Body of pancreas (tissue), 4 donors: ENCODE results near the gene TRIM71. TPM values are rescaled to one million over a fixed set of nuclear protein-coding genes. Genes with fewer than 3 reads are reported as not detected.
"Not testable (repeated sequence)": the region's sequence is repeated elsewhere in the genome, so short reads cannot be mapped to it uniquely, and the experiment has no call there.

Experiments used
- ATAC-seq: fragments of 150-250 bp; one replicate; pipeline ENCODE4 v1.9.1; 2016
- DNase-seq, 4 donors: peaks; one replicate each; pipeline ENCODE4 v3.0.0-alpha.2; 2019
- H3K27ac ChIP-seq, 4 donors: fragments of 200-600 bp; sonication (generic); 1 replicate in 3 of 4; 2 replicates in 1 of 4; pipeline versions ENCODE4 v1.5.1 to v1.6.1; 2016 to 2019; ENCODE audit warnings: mild to moderate bottlenecking in 1 of 4, mixed read lengths in 1 of 4, moderate library complexity in 1 of 4
- H3K27me3 ChIP-seq, 2 donors: fragments of 200-600 bp; sonication (generic); one replicate each; pipeline ENCODE4 v1.6.0; 2016; ENCODE audit warnings: mild to moderate bottlenecking in 1 of 2
- H3K36me3 ChIP-seq, 2 donors: fragments of 200-600 bp; sonication (generic); replicated peaks in 1 of 2; 2 replicates each; pipeline ENCODE4 v1.5.1; 2016; ENCODE audit warnings: low read depth in 2 of 2; ENCODE audit not compliant: insufficient read depth in 1 of 2
- H3K4me1 ChIP-seq: fragments of 200-600 bp; sonication (generic); one replicate; pipeline ENCODE4 v1.6.0; 2016
- H3K4me3 ChIP-seq, 2 donors: fragments of 200-600 bp; sonication (generic); 1 replicate in 1 of 2; 2 replicates in 1 of 2; pipeline ENCODE4 v1.5.1; 2016 to 2019
- H3K9me3 ChIP-seq, 3 donors: fragments of 200-600 bp; sonication (generic); 1 replicate in 2 of 3; 2 replicates in 1 of 3; pipeline ENCODE4 v1.5.1; 2016
- POLR2A ChIP-seq, 3 donors: fragments of 450-650 bp; IDR thresholded peaks; one replicate each; pipeline ENCODE4 v1.6.1; 2016; ENCODE audit warnings: antibody characterized with exemption in 3 of 3, mild to moderate bottlenecking in 2 of 3
- WGBS, 2 donors: methylation state at CpG; one replicate each; pipeline ENCODE4 v1.1.5; 2017; 5-methylcytosine and 5-hydroxymethylcytosine counted together
- intact Hi-C: fragments of 100-400 bp; cut with DNase I; formaldehyde crosslinking; loops from one replicate; pipeline ENCODE4 v1.15.1; 2023
- total RNA-seq, 2 donors: library from RNA; depleted of rRNA; stranded (reverse); fragments of >200 nt; gene quantifications; one replicate each; pipeline ENCODE4 v1.1.0, GENCODE V29; 2016
- TF ChIP-seq, protein P1 (sequence below), 7 experiments: fragments of 450-650 bp in 4 of 7; fragments of 200-600 bp in 3 of 7; sonication (generic) in 3 of 7; IDR thresholded peaks; one replicate each; pipeline ENCODE4 v1.5.1; 2016 to 2019; ENCODE audit warnings: antibody characterized with exemption in 7 of 7

TRIM71 gene
- total RNA-seq, 2 donors from 2014 or later: not detected

GRCh38 chr3:32897981-32898623 lies 80.3 kb downstream of the TRIM71 start:
- intact Hi-C loops: no loop called here
- ATAC-seq: no peak
- Histone ChIP-seq H3K27me3 (no peaks in the 10 kb centered on the region), H3K9me3 (no peaks in the 10 kb centered on the region), H3K4me1 (no peaks in the 10 kb centered on the region), H3K36me3 (no peaks in the 10 kb centered on the region), H3K27ac (no peak overlapping the region), H3K4me3 (no peak overlapping the region)
- WGBS, 2 donors: 67 to 75% methylated on average over 5 of the region's 5 CpGs
- TF ChIP-seq, protein P1, sequence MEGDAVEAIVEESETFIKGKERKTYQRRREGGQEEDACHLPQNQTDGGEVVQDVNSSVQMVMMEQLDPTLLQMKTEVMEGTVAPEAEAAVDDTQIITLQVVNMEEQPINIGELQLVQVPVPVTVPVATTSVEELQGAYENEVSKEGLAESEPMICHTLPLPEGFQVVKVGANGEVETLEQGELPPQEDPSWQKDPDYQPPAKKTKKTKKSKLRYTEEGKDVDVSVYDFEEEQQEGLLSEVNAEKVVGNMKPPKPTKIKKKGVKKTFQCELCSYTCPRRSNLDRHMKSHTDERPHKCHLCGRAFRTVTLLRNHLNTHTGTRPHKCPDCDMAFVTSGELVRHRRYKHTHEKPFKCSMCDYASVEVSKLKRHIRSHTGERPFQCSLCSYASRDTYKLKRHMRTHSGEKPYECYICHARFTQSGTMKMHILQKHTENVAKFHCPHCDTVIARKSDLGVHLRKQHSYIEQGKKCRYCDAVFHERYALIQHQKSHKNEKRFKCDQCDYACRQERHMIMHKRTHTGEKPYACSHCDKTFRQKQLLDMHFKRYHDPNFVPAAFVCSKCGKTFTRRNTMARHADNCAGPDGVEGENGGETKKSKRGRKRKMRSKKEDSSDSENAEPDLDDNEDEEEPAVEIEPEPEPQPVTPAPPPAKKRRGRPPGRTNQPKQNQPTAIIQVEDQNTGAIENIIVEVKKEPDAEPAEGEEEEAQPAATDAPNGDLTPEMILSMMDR (IDR thresholded peaks at IDR 0.05): no peak
- TF ChIP-seq POLR2A (IDR thresholded peaks at IDR 0.05): no peak
- no peak for DNase-seq

DNA sequence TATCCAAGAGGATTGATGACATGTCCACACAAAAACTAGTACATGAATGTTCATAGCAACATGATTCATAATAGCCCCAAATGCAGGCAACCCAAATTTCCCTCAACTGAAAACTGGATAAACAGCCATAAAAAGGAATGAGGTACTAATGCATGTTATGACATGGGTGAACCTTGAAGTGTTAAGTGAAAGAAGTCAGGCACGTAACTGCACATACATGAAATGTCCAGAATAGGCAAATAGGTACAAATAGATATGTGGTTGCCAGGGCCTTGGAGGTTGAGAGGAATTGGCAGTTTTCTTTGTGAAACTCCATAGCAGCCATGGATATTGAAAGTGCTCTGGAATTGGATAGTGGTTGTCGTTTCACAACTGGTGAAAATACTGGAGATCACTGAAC lies 81.5 kb downstream of the TRIM71 start:
- TF ChIP-seq, protein P1 (IDR thresholded peaks at IDR 0.05): no peak
- no peak for TF ChIP-seq POLR2A (IDR thresholded peaks at IDR 0.05)
- ATAC-seq (no peak), DNase-seq (no peak)
- intact Hi-C loops: no loop called here
- H3K27ac ChIP-seq: no peak overlapping the region
- no peaks in the 10 kb centered on the region for H3K36me3 ChIP-seq
- no peak overlapping the region for H3K4me3 ChIP-seq
- H3K27me3 ChIP-seq: no peaks in the 10 kb centered on the region
- H3K9me3 ChIP-seq: no peaks in the 10 kb centered on the region
- WGBS, 2 donors: 83 to 88% methylated on average over 2 of the region's 2 CpGs
- H3K4me1 ChIP-seq: no peaks in the 10 kb centered on the region

DNA sequence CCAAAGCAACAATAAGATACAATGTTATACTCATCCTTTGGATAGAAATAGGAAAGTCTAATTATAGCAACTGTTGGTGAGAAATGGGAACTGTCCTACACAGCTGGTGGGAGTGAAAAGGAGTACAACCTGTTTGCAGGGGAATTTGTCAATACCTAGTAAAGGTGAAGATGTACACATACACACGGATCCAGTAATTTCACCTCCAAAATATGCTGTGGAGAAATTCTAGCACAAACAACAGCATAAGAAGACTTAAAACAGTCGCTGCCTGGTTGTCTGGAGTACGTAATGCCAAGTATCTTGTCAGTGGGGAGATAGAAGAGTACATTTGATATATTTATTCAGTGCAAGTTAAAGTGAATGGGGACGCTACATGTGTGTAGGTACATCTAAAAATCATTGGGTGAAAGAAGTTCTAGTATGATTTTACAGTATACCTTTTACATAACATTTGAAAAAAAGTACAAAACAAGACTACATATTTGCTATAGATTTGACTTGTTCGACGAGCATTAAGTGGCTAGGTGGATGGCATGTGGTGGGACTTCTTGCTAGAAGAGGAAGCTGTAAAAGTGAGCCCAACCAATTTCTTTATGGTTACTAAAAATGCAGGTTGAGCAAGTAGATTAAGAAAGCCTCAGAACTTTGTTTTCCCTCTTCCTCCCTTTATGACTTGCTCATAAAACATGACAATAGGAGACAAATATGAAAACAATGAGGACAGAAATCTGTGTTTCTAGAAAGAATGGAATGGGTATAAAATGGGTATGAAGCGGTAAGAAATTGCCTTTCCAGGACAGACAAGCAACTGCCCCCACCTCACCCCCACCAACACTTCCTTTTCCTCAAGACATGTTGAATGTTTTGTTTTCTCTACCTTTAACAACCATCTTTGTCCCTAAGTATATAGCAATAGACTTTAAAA lies 83.5 kb downstream of the TRIM71 start:
- Histone ChIP-seq H3K27ac (no peak overlapping the region), H3K27me3 (no peaks in the 10 kb centered on the region), H3K36me3 (no peaks in the 10 kb centered on the region), H3K4me3 (no peak overlapping the region), H3K9me3 (no peaks in the 10 kb centered on the region), H3K4me1 (no peaks in the 10 kb centered on the region)
- TF ChIP-seq POLR2A (IDR thresholded peaks at IDR 0.05): no peak
- TF ChIP-seq, protein P1 (IDR thresholded peaks at IDR 0.05): no peak
- no peak for ATAC-seq
- intact Hi-C loops: no loop called here
- WGBS, 2 donors: 53 to 64% methylated on average over 6 to 7 of the region's 7 CpGs
- no peak for DNase-seq

GRCh38 chr3:32902887-32903371 lies 85.1 kb downstream of the TRIM71 start:
- H3K4me1 ChIP-seq, H3K27ac ChIP-seq, intact Hi-C loops, H3K4me3 ChIP-seq, H3K9me3 ChIP-seq, ATAC-seq, H3K36me3 ChIP-seq, H3K27me3 ChIP-seq: not testable (repeated sequence)
- DNase-seq: peak; percentile 36 to 62 (median 51)
- TF ChIP-seq, protein P1 (IDR thresholded peaks at IDR 0.05): peak in 6 of 7 experiments; percentile 25 to 53 (median 36)
- WGBS, 2 donors: 28 to 73% methylated on average over 3 to 31 of the region's 31 CpGs
